Smooth muscle cell (in vitro differentiated cells): ENCODE measurements around the gene ADK. TPM values are rescaled to one million over a fixed set of nuclear protein-coding genes. Genes with fewer than 3 reads are reported as not detected.

Experiments
- DNase-seq: peaks from one replicate; lab custom pipeline; 2025; ENCODE audit not compliant: unreplicated experiment; lab: John Stamatoyannopoulos, UW
- H2AFZ ChIP-seq: fragments of 200-600 bp; sonication (generic); 2 replicates; pipeline ENCODE4 v1.6.0; 2016; ENCODE audit warnings: antibody characterized with exemption, low read depth, mild to moderate bottlenecking
- H3F3A ChIP-seq: fragments of 200-600 bp; sonication (generic); 2 replicates; pipeline ENCODE4 v1.6.0; 2017; ENCODE audit warnings: antibody characterized with exemption, low read depth
- H3K27ac ChIP-seq: fragments of 200-600 bp; sonication (generic); 2 replicates; pipeline ENCODE4 v1.5.1; 2016; ENCODE audit warnings: low read depth, mild to moderate bottlenecking
- H3K27me3 ChIP-seq: fragments of 200-600 bp; sonication (generic); 2 replicates; pipeline ENCODE4 v1.6.1; 2016; ENCODE audit warnings: low read depth, mild to moderate bottlenecking
- H3K36me3 ChIP-seq: fragments of 200-600 bp; sonication (generic); 2 replicates; pipeline ENCODE4 v1.5.1; 2016; ENCODE audit warnings: low read depth
- H3K4me1 ChIP-seq: fragments of 200-600 bp; sonication (generic); 2 replicates; pipeline ENCODE4 v1.5.1; 2016; ENCODE audit warnings: low read depth
- H3K4me2 ChIP-seq: fragments of 200-600 bp; sonication (generic); 2 replicates; pipeline ENCODE4 v1.6.0; 2016; ENCODE audit warnings: mild to moderate bottlenecking
- H3K4me3 ChIP-seq: fragments of 200-600 bp; sonication (generic); 2 replicates; pipeline ENCODE4 v1.5.1; 2016; ENCODE audit warnings: mild to moderate bottlenecking
- H3K79me2 ChIP-seq: fragments of 200-600 bp; sonication (generic); 2 replicates; pipeline ENCODE4 v1.6.0; 2016; ENCODE audit warnings: low read depth, mild to moderate bottlenecking
- H3K9ac ChIP-seq: fragments of 200-600 bp; sonication (generic); 2 replicates; pipeline ENCODE4 v1.6.0; 2016; ENCODE audit warnings: low read depth
- H3K9me3 ChIP-seq: fragments of 200-600 bp; sonication (generic); replicated peaks from 2 replicates; pipeline ENCODE4 v1.5.1; 2016; ENCODE audit warnings: low read depth
- H4K20me1 ChIP-seq: fragments of 200-600 bp; sonication (generic); 2 replicates; pipeline ENCODE4 v1.6.0; 2016; ENCODE audit warnings: low read depth
- CTCF ChIP-seq: fragments of 200-600 bp; sonication (generic); IDR thresholded peaks from 2 replicates; pipeline ENCODE4 v1.5.1; 2017; ENCODE audit warnings: borderline replicate concordance, mild to moderate bottlenecking, antibody characterized with exemption; ENCODE audit not compliant: insufficient read depth, poor library complexity, severe bottlenecking
- WGBS: methylation state at CpG from one replicate; pipeline ENCODE4 v1.1.7; 2016; ENCODE audit warnings: low lambda C conversion rate; 5-methylcytosine and 5-hydroxymethylcytosine counted together
- polyA plus RNA-seq: library from polyadenylated mRNA; unstranded; fragments of >200 nt; fragmentation: Nextera tagmentation; extraction: Ambion mirVana; gene quantifications from 2 replicates; pipeline ENCODE4 v1.2.1, GENCODE V29; 2016
- total RNA-seq: library from RNA; depleted of rRNA; stranded (reverse); fragments of >200 nt; gene quantifications from 2 replicates; pipeline ENCODE4 v1.2.3, GENCODE V29; 2014

ADK gene
- total and polyA plus RNA-seq, 2 experiments from 2014 or later: 19.4 to 25.1 TPM

- no peaks in the 10 kb centered on the region for H3K36me3 ChIP-seq
- DNase-seq: no peak
- 97% methylated on average over 3 of the region's 3 CpGs for WGBS
These were observed 554.4 kb downstream of the ADK start for GRCh38 chr10:74705358-74705980.

GRCh38 chr10:74706966-74707365 is 555.9 kb downstream of the ADK start:
- Histone ChIP-seq H3K4me2 (no peak overlapping the region), H4K20me1 (no peaks in the 10 kb centered on the region), H3K4me1 (no peaks in the 10 kb centered on the region), H3K79me2 (no peaks in the 10 kb centered on the region), H3K9ac (no peak overlapping the region), H3K4me3 (no peak overlapping the region), H2AFZ (no peak overlapping the region), H3K36me3 (no peaks in the 10 kb centered on the region), H3K27ac (no peak overlapping the region), H3K9me3 (no peaks in the 10 kb centered on the region), H3F3A (no peaks in the 10 kb centered on the region), H3K27me3 (no peaks in the 10 kb centered on the region)
- WGBS: 94% methylated on average over 3 of the region's 3 CpGs
- TF ChIP-seq CTCF: no peak
- no peak for DNase-seq

More at GRCh38 chr10:74705358-74705980, 554.4 kb downstream of the ADK start:
- TF ChIP-seq CTCF: no peak
- H3K9me3 ChIP-seq: no peaks in the 10 kb centered on the region
- H3K4me2 ChIP-seq: no peak overlapping the region
- H4K20me1 ChIP-seq: no peaks in the 10 kb centered on the region
- no peaks in the 10 kb centered on the region for H3F3A ChIP-seq
- no peak overlapping the region for H2AFZ ChIP-seq
- no peaks in the 10 kb centered on the region for H3K4me1 ChIP-seq
- no peaks in the 10 kb centered on the region for H3K79me2 ChIP-seq
- no peak overlapping the region for H3K27ac ChIP-seq
- H3K27me3 ChIP-seq: no peaks in the 10 kb centered on the region
- H3K4me3 ChIP-seq: no peak overlapping the region
- no peak overlapping the region for H3K9ac ChIP-seq

GRCh38 chr10:74708246-74708645 is 557.2 kb downstream of the ADK start:
- H3K36me3 ChIP-seq: no peaks in the 10 kb centered on the region
- no peak overlapping the region for H3K27ac ChIP-seq
- no peak overlapping the region for H3K4me3 ChIP-seq
- WGBS: 87% methylated on average over 2 of the region's 2 CpGs
- no peaks in the 10 kb centered on the region for H3K27me3 ChIP-seq
- no peak overlapping the region for H3K4me2 ChIP-seq
- no peaks in the 10 kb centered on the region for H3F3A ChIP-seq
- TF ChIP-seq CTCF: no peak
- DNase-seq: no peak
- no peaks in the 10 kb centered on the region for H4K20me1 ChIP-seq
- H2AFZ ChIP-seq: no peak overlapping the region
- H3K4me1 ChIP-seq: no peaks in the 10 kb centered on the region
- H3K9me3 ChIP-seq: no peaks in the 10 kb centered on the region
- no peaks in the 10 kb centered on the region for H3K79me2 ChIP-seq
- no peak overlapping the region for H3K9ac ChIP-seq

- Histone ChIP-seq H3K27ac (no peak overlapping the region), H3F3A (no peaks in the 10 kb centered on the region), H3K4me1 (no peaks in the 10 kb centered on the region), H3K27me3 (no peaks in the 10 kb centered on the region), H3K9me3 (no peaks in the 10 kb centered on the region), H3K9ac (no peak overlapping the region), H2AFZ (no peak overlapping the region), H3K4me3 (no peak overlapping the region), H3K36me3 (no peaks in the 10 kb centered on the region), H3K4me2 (no peak overlapping the region), H3K79me2 (no peaks in the 10 kb centered on the region), H4K20me1 (no peaks in the 10 kb centered on the region)
- no peak for DNase-seq
- 96% methylated on average over 1 of the region's 1 CpG for WGBS
- no peak for TF ChIP-seq CTCF
These were observed 567.2 kb downstream of the ADK start for GRCh38 chr10:74718208-74718607.
